Fibroblast of pulmonary artery (primary cell): ENCODE results near the gene EBLN1.

Source experiments
- DNase-seq: peaks from one replicate; pipeline ENCODE4 v3.0.0-alpha.2; 2010; ENCODE audit warnings: low read depth
- H3K4me3 ChIP-seq: replicated peaks from 2 replicates; pipeline ENCODE4 v1.5.1; 2011; ENCODE audit warnings: low read depth, mild to moderate bottlenecking, control low read depth, low read length, moderate library complexity
- TF ChIP-seq, protein P1 (sequence below): IDR thresholded peaks from 2 replicates; pipeline ENCODE4 v1.5.1; 2011; ENCODE audit warnings: mild to moderate bottlenecking, control low read depth, low read length, inconsistent platforms; ENCODE audit errors: missing control alignments

Gene EBLN1

GRCh38 chr10:22217842-22218241, at the start of gene EBLN1:
Gene EBLN1, minus strand, starts transcription at chr10:22218015. Its CDS starts 8,032 bp downstream, at chr10:22209983.
- H3K4me3 ChIP-seq: no peak within 1 kb of the TSS
- TF ChIP-seq, protein P1, sequence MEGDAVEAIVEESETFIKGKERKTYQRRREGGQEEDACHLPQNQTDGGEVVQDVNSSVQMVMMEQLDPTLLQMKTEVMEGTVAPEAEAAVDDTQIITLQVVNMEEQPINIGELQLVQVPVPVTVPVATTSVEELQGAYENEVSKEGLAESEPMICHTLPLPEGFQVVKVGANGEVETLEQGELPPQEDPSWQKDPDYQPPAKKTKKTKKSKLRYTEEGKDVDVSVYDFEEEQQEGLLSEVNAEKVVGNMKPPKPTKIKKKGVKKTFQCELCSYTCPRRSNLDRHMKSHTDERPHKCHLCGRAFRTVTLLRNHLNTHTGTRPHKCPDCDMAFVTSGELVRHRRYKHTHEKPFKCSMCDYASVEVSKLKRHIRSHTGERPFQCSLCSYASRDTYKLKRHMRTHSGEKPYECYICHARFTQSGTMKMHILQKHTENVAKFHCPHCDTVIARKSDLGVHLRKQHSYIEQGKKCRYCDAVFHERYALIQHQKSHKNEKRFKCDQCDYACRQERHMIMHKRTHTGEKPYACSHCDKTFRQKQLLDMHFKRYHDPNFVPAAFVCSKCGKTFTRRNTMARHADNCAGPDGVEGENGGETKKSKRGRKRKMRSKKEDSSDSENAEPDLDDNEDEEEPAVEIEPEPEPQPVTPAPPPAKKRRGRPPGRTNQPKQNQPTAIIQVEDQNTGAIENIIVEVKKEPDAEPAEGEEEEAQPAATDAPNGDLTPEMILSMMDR: no peak
- no peak for DNase-seq

DNA sequence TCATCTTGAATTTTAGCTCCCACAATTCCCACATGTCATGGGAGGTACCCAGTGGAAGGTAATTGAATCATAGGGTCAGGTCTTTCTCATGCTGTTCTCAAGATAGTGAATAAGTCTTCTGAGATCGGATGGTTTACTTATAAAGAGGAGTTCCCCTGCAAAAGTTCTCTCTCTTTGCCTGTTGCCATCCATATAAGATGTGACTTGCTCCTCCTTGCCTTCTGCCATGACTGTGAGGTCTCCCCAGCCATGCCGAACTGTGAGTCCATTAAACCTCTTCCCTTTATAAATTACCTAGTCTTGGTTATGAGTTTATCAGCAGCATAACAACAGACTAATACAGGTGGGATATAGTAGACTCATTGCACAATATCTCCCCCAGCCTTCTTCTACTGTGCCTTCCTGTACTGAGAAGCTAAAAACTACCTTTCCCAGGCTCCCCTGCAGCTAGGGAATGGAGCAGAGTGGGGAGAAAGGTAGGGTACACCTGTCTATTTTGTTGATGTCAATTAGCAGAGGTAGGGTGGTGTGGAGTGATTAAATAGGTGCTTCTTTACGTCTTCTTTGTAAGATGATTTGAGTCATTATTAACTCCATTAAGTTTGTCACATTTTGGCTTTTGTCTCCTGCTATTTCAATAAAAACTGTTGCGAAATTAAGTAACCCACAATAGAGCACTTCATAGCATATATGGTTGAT, 48.2 kb upstream of the EBLN1 start:
- no peak for DNase-seq
- no peak overlapping the region for H3K4me3 ChIP-seq
- TF ChIP-seq, protein P1: no peak

- TF ChIP-seq, protein P1: no peak
- H3K4me3 ChIP-seq: no peak overlapping the region
These were observed 45.3 kb upstream of the EBLN1 start for GRCh38 chr10:22263106-22263505.

GRCh38 chr10:22259280-22259679, 41.5 kb upstream of the EBLN1 start:
- peak; percentile 21 for DNase-seq
- H3K4me3 ChIP-seq: no peak overlapping the region
- TF ChIP-seq, protein P1: peak; percentile 13

More at GRCh38 chr10:22263106-22263505, 45.3 kb upstream of the EBLN1 start:
- DNase-seq: no peak

DNA sequence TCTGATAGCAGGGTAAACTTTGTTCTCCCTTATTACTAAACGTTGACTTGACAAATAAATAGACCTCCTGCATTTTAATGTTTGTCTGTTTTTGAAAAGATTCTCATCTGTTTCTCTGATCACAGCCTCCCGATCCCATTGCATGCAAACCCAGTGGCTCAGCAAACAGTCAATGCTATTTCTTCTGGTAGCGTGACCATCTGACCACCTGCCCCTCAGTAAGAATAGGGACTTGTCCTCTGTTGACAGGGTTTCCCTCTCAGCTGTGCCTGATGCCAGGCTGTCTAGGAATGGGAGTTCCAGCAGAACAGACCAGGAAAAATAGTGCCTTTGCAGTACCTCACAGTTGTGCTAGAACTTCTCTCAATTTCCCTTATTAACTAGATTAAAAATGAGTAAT, 40.7 kb upstream of the EBLN1 start:
- DNase-seq: no peak
- no peak overlapping the region for H3K4me3 ChIP-seq
- TF ChIP-seq, protein P1: no peak

DNA sequence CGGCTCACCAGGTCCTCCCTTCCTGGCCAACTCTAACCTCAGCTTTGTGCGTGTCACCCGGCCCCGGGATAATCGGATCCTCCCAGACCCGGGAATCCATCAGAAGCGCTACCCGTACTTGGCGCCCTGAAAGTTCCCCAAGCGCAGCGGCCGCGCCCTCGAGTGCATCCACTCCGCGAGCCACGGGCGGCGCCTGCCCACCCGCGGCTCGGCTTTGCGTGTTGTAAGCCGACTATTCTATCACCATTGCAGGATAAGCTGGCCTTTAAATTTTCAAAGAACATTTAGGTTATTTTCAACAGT, 35.7 kb upstream of the EBLN1 start:
- peak overlapping the region; percentile 61 for H3K4me3 ChIP-seq
- TF ChIP-seq, protein P1: no peak
- no peak for DNase-seq
